GM12878 (cell line): Measurements from ENCODE around the gene GNPTG. TPM values are rescaled to one million over a fixed set of nuclear protein-coding genes. Genes with fewer than 3 reads are reported as not detected.

Source experiments
- ATAC-seq: fragments of 200-7000 bp; cut with Tn5 transposase; 3 replicates; pipeline ENCODE4 v1.9.1; 2020; ENCODE audit warnings: mild to moderate bottlenecking, moderate library complexity
- BruUV-seq: library from RNA; stranded (reverse); fragments of 400-500 nt; replicated peaks from 2 replicates; lab custom pipeline; 2021; lab: Mats Ljungman, UMichigan
- CTCF ChIA-PET: fragments of 300-600 bp; sonication (Branson Sonifier 250); formaldehyde crosslinking; extraction: SDS; loops from one replicate; lab custom pipeline; 2021; ENCODE audit warnings: inconsistent platforms; lab: Yijun Ruan, JAX
- POLR2A ChIA-PET: fragments of 350-600 bp; formaldehyde crosslinking; extraction: SDS; loops from one replicate; lab custom pipeline; 2021; ENCODE audit warnings: inconsistent platforms; lab: Charles Lee
- RAD21 ChIA-PET: fragments of 300-600 bp; sonication (Branson Sonifier 250); formaldehyde crosslinking; loops from one replicate; lab custom pipeline; 2023; ENCODE audit warnings: antibody characterized with exemption; ENCODE audit not compliant: unreplicated experiment; lab: Charles Lee
- SMC1A ChIA-PET: fragments of 300-600 bp; sonication (Branson Sonifier 250); formaldehyde crosslinking; loops from one replicate; lab custom pipeline; 2023; ENCODE audit not compliant: unreplicated experiment, uncharacterized antibody; lab: Charles Lee
- DNase-seq: peaks from one replicate; pipeline ENCODE4 v3.0.0-alpha.2; 2011; ENCODE audit warnings: low read depth, low spot score
- FAIRE-seq: peaks from 3 replicates; lab custom pipeline; 2011; peaks lifted over from hg19 to GRCh38; lab: Jason Lieb, UNC
- H2AFZ ChIP-seq: 2 replicates; pipeline ENCODE4 v1.6.0; 2011; ENCODE audit warnings: low read depth, low read length, control low read depth; ENCODE audit not compliant: control insufficient read depth
- H3K27ac ChIP-seq: 2 replicates; pipeline ENCODE4 v1.5.1; 2011; ENCODE audit warnings: control low read depth; ENCODE audit not compliant: control insufficient read depth, insufficient read depth
- H3K27me3 ChIP-seq, 2 experiments: replicated peaks in 1 of 2; 2 replicates each; pipeline versions ENCODE4 v1.6.0 to v1.6.1; 2011; ENCODE audit warnings: low read length in 1 of 2; ENCODE audit not compliant: control insufficient read depth in 2 of 2, insufficient read depth in 2 of 2
- H3K36me3 ChIP-seq, 2 experiments: 2 replicates each; pipeline ENCODE4 v1.5.1; 2011; ENCODE audit warnings: low read length in 1 of 2; ENCODE audit not compliant: control insufficient read depth in 2 of 2, insufficient read depth in 2 of 2
- H3K4me1 ChIP-seq: 2 replicates; pipeline ENCODE4 v1.6.1; 2011; ENCODE audit warnings: mild to moderate bottlenecking, low read length, moderate library complexity, mixed read lengths; ENCODE audit not compliant: control insufficient read depth, insufficient read depth
- H3K4me2 ChIP-seq: 2 replicates; pipeline ENCODE4 v1.6.0; 2011; ENCODE audit warnings: control low read depth; ENCODE audit not compliant: control insufficient read depth, insufficient read depth
- H3K4me3 ChIP-seq: fragments of 200-600 bp; sonication (generic); 2 replicates; pipeline ENCODE4 v1.5.1; 2016
- H3K79me2 ChIP-seq: 2 replicates; pipeline ENCODE4 v1.6.0; 2011; ENCODE audit warnings: low read length; ENCODE audit not compliant: control insufficient read depth, insufficient read depth
- H3K9ac ChIP-seq: 2 replicates; pipeline ENCODE4 v1.8.0; 2011; ENCODE audit warnings: low read length, control low read depth, mixed read lengths; ENCODE audit not compliant: control insufficient read depth, insufficient read depth
- H3K9me3 ChIP-seq: replicated peaks from 3 replicates; pipeline ENCODE4 v1.5.1; 2011; ENCODE audit warnings: mild to moderate bottlenecking, low read length; ENCODE audit not compliant: control insufficient read depth, insufficient read depth
- H4K20me1 ChIP-seq: 2 replicates; pipeline ENCODE4 v1.6.0; 2011; ENCODE audit not compliant: control insufficient read depth, insufficient read depth
- CREM ChIP-seq: IDR thresholded peaks from 2 replicates; pipeline ENCODE4 v1.6.1; 2014; ENCODE audit warnings: antibody characterized with exemption, low read depth
- HDGF ChIP-seq: fragments of 450-650 bp; IDR thresholded peaks from 2 replicates; pipeline ENCODE4 v1.6.1; 2016; ENCODE audit warnings: antibody characterized with exemption
- MAX ChIP-seq: IDR thresholded peaks from 2 replicates; pipeline ENCODE4 v1.6.1; 2012; ENCODE audit warnings: low read depth, low read length, improper control_type of control experiment
- NFIC ChIP-seq: IDR thresholded peaks from 2 replicates; pipeline ENCODE4 v1.6.1; 2012; ENCODE audit warnings: low read depth, mild to moderate bottlenecking, inconsistent platforms, low read length, moderate library complexity
- PBX3 ChIP-seq: IDR thresholded peaks from 2 replicates; pipeline ENCODE4 v1.6.1; 2011; ENCODE audit warnings: mild to moderate bottlenecking, low read depth, low read length, moderate library complexity; ENCODE audit not compliant: insufficient replicate concordance
- POLR2AphosphoS5 ChIP-seq: IDR thresholded peaks from 2 replicates; pipeline ENCODE4 v1.6.1; 2011; ENCODE audit warnings: mild to moderate bottlenecking, low read length, inconsistent platforms
- RBBP5 ChIP-seq: fragments of 200-600 bp; sonication (generic); conservative IDR thresholded peaks from 2 replicates; pipeline ENCODE4 v1.6.1; 2016
- RELA ChIP-seq: fragments of 450-650 bp; IDR thresholded peaks from 2 replicates; pipeline ENCODE4 v1.8.0; 2014; ENCODE audit warnings: borderline replicate concordance; ENCODE audit not compliant: partially characterized antibody
- SKIL ChIP-seq: fragments of 450-650 bp; IDR thresholded peaks from 2 replicates; pipeline ENCODE4 v1.6.1; 2017; ENCODE audit warnings: mild to moderate bottlenecking, low read depth, inconsistent platforms; ENCODE audit not compliant: poor library complexity, severe bottlenecking
- TCF7 ChIP-seq: IDR thresholded peaks from 2 replicates; pipeline ENCODE4 v1.6.1; 2014; ENCODE audit warnings: antibody characterized with exemption, borderline replicate concordance
- USF2 ChIP-seq: IDR thresholded peaks from 2 replicates; pipeline ENCODE4 v1.6.1; 2011; ENCODE audit warnings: low read depth, low read length, improper control_type of control experiment, borderline replicate concordance
- WGBS: methylation state at CpG from one replicate; pipeline ENCODE4 v1.1.6; 2016; ENCODE audit warnings: low lambda C conversion rate; ENCODE audit not compliant: insufficient replicate concordance, insufficient coverage; ENCODE audit errors: missing lambda C conversion rate; 5-methylcytosine and 5-hydroxymethylcytosine counted together
- in situ Hi-C: fragments of 300-500 bp; cut with MboI; formaldehyde crosslinking; loops from 9 replicates; pipeline ENCODE4 v1.14.3; 2018; ENCODE audit warnings: mixed read lengths
- intact Hi-C: fragments of 100-400 bp; cut with micrococcal nuclease; formaldehyde crosslinking; loops from one replicate; pipeline ENCODE4 v1.14.2; 2022; ENCODE audit not compliant: unreplicated experiment
- polyA plus RNA-seq, 11 experiments: library from polyadenylated mRNA; depleted of rRNA in 4 of 11; unstranded in 6 of 11; stranded (reverse) in 5 of 11; fragments of >200 nt; fragmentation: Nextera tagmentation in 4 of 11; fragmentation: Illumina TruSeq in 1 of 11; extraction: Ambion mirVana in 4 of 11; extraction: Trizol in 1 of 11; gene quantifications; 1 replicate in 1 of 11; 2 replicates in 10 of 11; pipeline versions ENCODE4 v1.2.1 to v1.2.3, GENCODE V29; 2011 to 2016; ENCODE audit warnings: inconsistent platforms in 2 of 11, missing spikeins in 2 of 11, low read depth in 1 of 11
- total RNA-seq, 4 experiments: library from RNA; depleted of rRNA in 3 of 4; stranded (reverse); fragments of >200 nt in 3 of 4; fragmentation: Illumina TruSeq in 1 of 4; extraction: Trizol in 1 of 4; gene quantifications; 2 replicates each; pipeline versions ENCODE4 v1.2.1 to v1.2.3, GENCODE V29; 2013 to 2021

Gene GNPTG
- total and polyA plus RNA-seq, 10 of the 15 experiments (the other 5 are each of a cell fraction or from before 2014, with no cell fraction given), result 0.80 to 32.6 (median 20.9) TPM

- POLR2A ChIA-PET, result no interaction called here
- 79% methylated on average over 15 of the region's 15 CpGs for WGBS
- FAIRE-seq, result no peak
Measured at GRCh38 chr16:1348441-1348840, 3.3 kb upstream of the GNPTG start.

More at GRCh38 chr16:1348441-1348840, 3.3 kb upstream of the GNPTG start:
- Histone ChIP-seq H3K27ac (no peak overlapping the region), H3K4me3 (no peak overlapping the region), H3K36me3 (peaks cover 0 to 6% of the 10 kb centered on the region in 2 experiments; a peak in 3 of 4 replicates), H3K4me2 (no peak overlapping the region), H3K79me2 (peaks cover 26% of the 10 kb centered on the region), H3K9ac (no peak overlapping the region), H3K9me3 (no peaks in the 10 kb centered on the region), H3K4me1 (peaks cover 8% of the 10 kb centered on the region), H4K20me1 (no peaks in the 10 kb centered on the region), H2AFZ (no peak overlapping the region), H3K27me3 (no peaks in the 10 kb centered on the region)
- ChIA-PET SMC1A (no interaction called here), RAD21 (no interaction called here), CTCF (no interaction called here)
- in situ Hi-C loops, result no loop called here
- no peak for ATAC-seq
- no peak for TF ChIP-seq HDGF
- no peak for TF ChIP-seq NFIC
- TF ChIP-seq SKIL, result no peak
- TF ChIP-seq PBX3, result no peak
- no peak for TF ChIP-seq RBBP5
- TF ChIP-seq USF2, result no peak
- TF ChIP-seq TCF7, result no peak
- TF ChIP-seq POLR2AphosphoS5, result no peak
- TF ChIP-seq RELA, result no peak
- TF ChIP-seq CREM, result no peak
- no peak for TF ChIP-seq MAX
- no TSS peak for BruUV-seq
- intact Hi-C loops, result no loop called here
- no peak for DNase-seq
